NCI-H1105 (cell line): ENCODE measurements around the gene SPEF1.

Experiments
- DNase-seq: peaks from one replicate; lab custom pipeline; 2025; lab: John Stamatoyannopoulos, UW

SPEF1 gene

GRCh38 chr20:3729811-3730540 lies 51.3 kb downstream of the SPEF1 start:
- no peak for DNase-seq

- no peak for DNase-seq
Measured at GRCh38 chr20:3729378-3729777, 51.9 kb downstream of the SPEF1 start.

GRCh38 chr20:3728876-3729275 lies 52.4 kb downstream of the SPEF1 start:
- no peak for DNase-seq

- no peak for DNase-seq
Measured at GRCh38 chr20:3728354-3728753, 52.9 kb downstream of the SPEF1 start.
